ENCODE data around the gene RNF215.

RNF215 gene

DNA sequence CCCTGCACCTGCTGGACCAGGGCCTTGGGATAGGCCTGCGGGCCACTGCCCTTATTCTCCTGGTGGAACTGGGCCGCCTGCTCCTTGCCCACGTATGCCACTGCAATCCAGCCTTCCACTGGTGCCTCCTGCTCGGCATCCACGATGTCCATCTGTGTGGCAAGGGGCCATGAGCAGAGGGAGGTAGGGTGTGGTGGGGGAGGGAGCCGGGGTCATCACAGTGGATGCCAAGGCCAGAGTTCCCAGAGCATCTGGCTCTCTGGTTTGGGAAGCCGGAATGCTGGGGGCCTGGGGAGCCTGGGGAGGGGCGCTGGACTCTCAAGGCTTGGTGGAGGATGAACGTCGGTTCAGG lies 627 bp downstream of the RNF215 start:
- H3K36me3 ChIP-seq (ENCODE audit: low read length), result no peaks in the 10 kb centered on the region
- H4K20me1 ChIP-seq (ENCODE audit: low read depth, low read length), result no peaks in the 10 kb centered on the region
- no peaks in the 10 kb centered on the region for H3K79me2 ChIP-seq (ENCODE audit: insufficient read depth, low read length)
- H3K9me2 ChIP-seq (replicated peaks; ENCODE audit: insufficient read depth, low read length), result no peaks in the 10 kb centered on the region
- peak overlapping the region; percentile 56 for H3K4me2 ChIP-seq (ENCODE audit: low read depth, low read length, poor library complexity, severe bottlenecking)
- H2AFZ ChIP-seq (ENCODE audit: low read depth, low read length, severe bottlenecking), result no peak overlapping the region
- H3K27ac ChIP-seq (ENCODE audit: low read depth, low read length), result no peak overlapping the region
- no peak for TF ChIP-seq EZH2phosphoT487 (conservative IDR thresholded peaks at IDR 0.05; ENCODE audit: low read length)
- TF ChIP-seq CTCF (IDR thresholded peaks at IDR 0.05; ENCODE audit: insufficient read depth, low read length, poor library complexity, severe bottlenecking), result no peak
- H3K9ac ChIP-seq (ENCODE audit: low read length), result peak overlapping the region; percentile 41; the same call in 1 of the 2 replicates
- no peaks in the 10 kb centered on the region for H3K27me3 ChIP-seq (ENCODE audit: low read length)
- H3K9me3 ChIP-seq (ENCODE audit: insufficient read depth, low read length), result no peaks in the 10 kb centered on the region
- peak overlapping the region; percentile 64 for H3K4me3 ChIP-seq (ENCODE audit: insufficient read depth, low read length, poor library complexity, severe bottlenecking)
- no peaks in the 10 kb centered on the region for H3F3A ChIP-seq (ENCODE audit: insufficient read depth)

DNA sequence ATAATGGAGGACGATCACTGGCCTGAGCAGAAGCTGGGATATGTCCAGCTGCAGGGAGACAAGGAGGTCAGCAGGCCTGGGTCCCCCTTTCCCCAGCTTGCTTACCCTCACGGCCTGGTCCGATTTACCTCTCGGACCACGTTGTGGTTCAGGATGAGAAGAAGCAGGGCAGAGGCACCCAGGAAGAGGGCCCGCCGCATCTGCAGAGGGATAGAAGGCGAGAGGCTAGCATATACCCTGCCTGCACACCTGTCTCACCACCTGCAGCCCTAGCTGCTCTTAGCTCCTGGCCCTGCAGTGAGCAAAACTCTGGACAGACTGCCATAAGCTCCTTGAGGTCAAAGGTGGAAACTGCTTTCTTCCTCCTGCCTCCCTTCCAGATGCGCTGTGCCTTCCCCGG lies 1.3 kb downstream of the RNF215 start:
- Histone ChIP-seq H3F3A (ENCODE audit: insufficient read depth) (no peaks in the 10 kb centered on the region), H3K9ac (ENCODE audit: low read length) (no peak overlapping the region)

DNA sequence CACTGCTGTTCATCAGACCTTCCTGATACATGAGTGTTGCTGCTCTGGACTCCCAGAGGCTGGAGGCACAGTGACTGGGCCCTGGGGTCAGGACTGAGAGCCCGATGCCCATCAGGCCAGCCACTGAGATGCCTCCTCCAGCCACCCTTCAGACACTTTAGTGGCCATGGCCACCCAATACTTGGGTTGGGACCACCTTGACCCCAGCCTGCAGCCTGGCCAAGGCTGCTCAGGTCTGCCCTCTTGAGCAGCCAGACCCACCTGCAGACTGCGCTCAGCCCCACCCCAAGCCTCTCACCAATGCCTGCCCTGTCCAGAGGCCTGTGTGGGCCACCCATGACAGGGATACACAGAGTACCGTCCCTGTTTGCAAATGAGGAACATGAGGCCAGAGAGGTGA lies 4.2 kb downstream of the RNF215 start:
- Histone ChIP-seq H3K79me2 (ENCODE audit: insufficient read depth, low read length) (no peaks in the 10 kb centered on the region), H3K9me3 (ENCODE audit: insufficient read depth, low read length) (no peaks in the 10 kb centered on the region), H3K9ac (ENCODE audit: low read length) (no peak overlapping the region), H3K27me3 (ENCODE audit: low read length) (no peaks in the 10 kb centered on the region), H2AFZ (ENCODE audit: low read depth, low read length, severe bottlenecking) (no peak overlapping the region), H4K20me1 (ENCODE audit: low read depth, low read length) (no peaks in the 10 kb centered on the region), H3K4me2 (ENCODE audit: low read depth, low read length, poor library complexity, severe bottlenecking) (no peak overlapping the region), H3F3A (ENCODE audit: insufficient read depth) (no peaks in the 10 kb centered on the region), H3K27ac (ENCODE audit: low read depth, low read length) (no peak overlapping the region), H3K36me3 (ENCODE audit: low read length) (no peaks in the 10 kb centered on the region), H3K9me2 (replicated peaks; ENCODE audit: insufficient read depth, low read length) (no peaks in the 10 kb centered on the region), H3K4me3 (ENCODE audit: insufficient read depth, low read length, poor library complexity, severe bottlenecking) (no peak overlapping the region)
- TF ChIP-seq CTCF (IDR thresholded peaks at IDR 0.05; ENCODE audit: insufficient read depth, low read length, poor library complexity, severe bottlenecking), result no peak
- no peak for TF ChIP-seq EZH2phosphoT487 (conservative IDR thresholded peaks at IDR 0.05; ENCODE audit: low read length)

More for the DNA sequence above, 1.3 kb downstream of the RNF215 start:
- Histone ChIP-seq H3K4me3 (ENCODE audit: insufficient read depth, low read length, poor library complexity, severe bottlenecking) (no peak overlapping the region), H3K36me3 (ENCODE audit: low read length) (no peaks in the 10 kb centered on the region), H3K4me2 (ENCODE audit: low read depth, low read length, poor library complexity, severe bottlenecking) (no peak overlapping the region), H3K79me2 (ENCODE audit: insufficient read depth, low read length) (no peaks in the 10 kb centered on the region), H3K27me3 (ENCODE audit: low read length) (no peaks in the 10 kb centered on the region), H3K9me2 (replicated peaks; ENCODE audit: insufficient read depth, low read length) (no peaks in the 10 kb centered on the region), H2AFZ (ENCODE audit: low read depth, low read length, severe bottlenecking) (no peak overlapping the region), H4K20me1 (ENCODE audit: low read depth, low read length) (no peaks in the 10 kb centered on the region), H3K9me3 (ENCODE audit: insufficient read depth, low read length) (no peaks in the 10 kb centered on the region), H3K27ac (ENCODE audit: low read depth, low read length) (no peak overlapping the region)
- no peak for TF ChIP-seq CTCF (IDR thresholded peaks at IDR 0.05; ENCODE audit: insufficient read depth, low read length, poor library complexity, severe bottlenecking)
- TF ChIP-seq EZH2phosphoT487 (conservative IDR thresholded peaks at IDR 0.05; ENCODE audit: low read length), result no peak

All from SU-DHL-6 (cell line).